ENCODE measurements around the gene RAVER2.

GRCh38 chr1:64841330-64842065 lies 96.6 kb downstream of the RAVER2 start:
- TF ChIP-seq CTCF (IDR thresholded peaks at IDR 0.05) (no peak), ZFX (IDR thresholded peaks at IDR 0.05; ENCODE audit: borderline replicate concordance) (no peak)
